Hematopoietic multipotent progenitor cell treated with erythropoietin and hydrocortisone succinate and interleukin-3 and kit ligand, for 15 days (in vitro differentiated cells): Measurements from ENCODE around the gene PDLIM3.

Source experiments
- DNase-seq: peaks from one replicate; pipeline ENCODE4 v3.0.0-alpha.2; 2015; ENCODE audit warnings: low spot score

The PDLIM3 gene

DNA sequence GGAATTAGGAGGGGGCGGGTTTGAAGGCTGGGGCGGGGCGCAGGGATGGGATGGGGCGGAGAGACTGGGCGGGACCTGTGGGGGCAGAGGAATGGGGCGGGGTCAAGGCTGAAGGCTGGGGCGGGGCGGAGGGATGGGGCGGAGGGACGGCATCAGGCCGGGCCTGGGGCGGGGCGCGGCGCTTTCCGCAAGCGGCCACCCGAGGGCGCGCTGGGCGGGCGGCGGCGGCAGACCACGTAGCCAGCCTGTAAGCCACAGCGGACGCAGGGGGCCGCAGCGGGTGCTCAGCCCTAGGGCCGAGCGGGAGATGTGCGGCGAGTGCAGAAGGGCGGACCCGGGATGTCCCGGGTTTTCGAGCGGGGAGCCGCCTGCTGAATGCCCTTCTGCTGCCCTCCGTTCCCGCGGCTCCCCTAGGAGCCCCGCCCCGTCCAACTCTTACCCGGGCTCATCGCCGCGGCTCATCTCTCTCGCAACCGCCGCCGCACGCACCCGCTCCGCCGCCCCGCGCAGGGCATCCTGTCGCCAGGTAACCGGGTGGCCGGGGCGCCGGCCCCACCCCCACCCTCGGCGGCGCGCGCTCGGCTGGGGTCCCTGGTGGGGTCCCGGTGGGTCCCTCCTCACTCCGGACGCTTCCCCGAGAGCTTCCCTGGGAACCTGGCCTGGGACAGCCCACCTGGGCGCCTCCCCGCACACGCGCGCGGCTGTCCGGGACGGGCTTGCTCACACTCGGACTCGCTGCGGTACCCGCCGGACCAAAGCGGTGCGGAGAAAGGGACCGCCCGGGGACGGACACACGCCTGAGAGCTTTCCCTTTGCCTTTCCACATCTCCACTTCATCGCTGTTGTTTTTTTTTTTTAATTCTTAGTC lies 63.8 kb downstream of the PDLIM3 start, which contains the start of gene CCDC110:
TSS of gene CCDC110 (minus strand) at position 499 of the 868 bp plus-strand sequence. CDS start at position 449, 50 bp downstream.
- peak; percentile 93 for DNase-seq

GRCh38 chr4:185470501-185471195 lies 64.7 kb downstream of the PDLIM3 start:
- DNase-seq, result no peak

DNA sequence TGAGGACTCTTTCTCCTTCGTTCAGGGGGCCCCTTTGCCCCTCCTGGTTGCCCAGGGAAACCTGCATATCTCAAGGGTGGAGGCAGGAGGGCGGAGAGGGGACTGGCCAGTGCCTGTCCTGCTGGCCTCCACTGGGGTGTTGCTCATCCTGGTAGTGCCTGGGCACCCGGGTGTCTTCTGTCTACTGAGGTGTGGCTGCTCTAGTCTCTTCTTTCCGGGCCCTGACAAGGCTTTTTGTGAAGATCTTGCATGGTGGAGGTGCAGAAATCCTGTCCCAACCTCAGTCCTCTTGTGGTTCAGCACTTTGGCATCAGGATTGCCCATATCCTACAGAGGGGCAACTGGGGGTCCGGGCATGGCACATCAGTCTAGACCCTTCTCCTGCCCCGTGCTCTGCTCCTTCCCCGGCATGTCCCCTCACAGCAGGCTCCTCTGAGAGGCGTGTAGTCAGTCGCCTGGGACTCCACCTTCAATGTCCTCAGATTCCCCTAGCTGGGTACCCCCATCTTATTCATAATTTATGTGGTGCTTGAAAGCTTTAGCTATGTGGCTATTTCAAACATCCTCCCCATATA lies 65.6 kb downstream of the PDLIM3 start:
- no peak for DNase-seq

- DNase-seq, result no peak
Observed at GRCh38 chr4:185468999-185469398, 66.3 kb downstream of the PDLIM3 start.

DNA sequence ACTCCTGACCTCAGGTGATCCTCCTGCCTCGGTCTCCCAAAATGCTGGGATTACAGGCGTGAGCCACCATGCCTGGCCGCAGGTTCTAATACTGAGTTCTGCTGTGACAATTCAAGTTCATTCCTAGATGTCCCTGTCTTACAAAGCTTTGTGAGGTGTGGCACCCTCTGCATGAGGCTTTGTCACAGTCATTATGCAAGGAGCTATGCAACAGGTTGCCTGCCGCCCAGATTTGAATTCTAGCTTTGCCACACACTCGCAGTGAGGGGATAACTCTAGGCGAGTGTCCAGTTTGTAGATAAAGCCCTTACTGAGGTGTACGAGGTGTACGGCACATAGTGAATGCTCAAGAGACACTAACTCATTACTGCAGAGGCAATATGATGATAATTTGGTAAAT lies 67.3 kb downstream of the PDLIM3 start:
- DNase-seq, result no peak

DNA sequence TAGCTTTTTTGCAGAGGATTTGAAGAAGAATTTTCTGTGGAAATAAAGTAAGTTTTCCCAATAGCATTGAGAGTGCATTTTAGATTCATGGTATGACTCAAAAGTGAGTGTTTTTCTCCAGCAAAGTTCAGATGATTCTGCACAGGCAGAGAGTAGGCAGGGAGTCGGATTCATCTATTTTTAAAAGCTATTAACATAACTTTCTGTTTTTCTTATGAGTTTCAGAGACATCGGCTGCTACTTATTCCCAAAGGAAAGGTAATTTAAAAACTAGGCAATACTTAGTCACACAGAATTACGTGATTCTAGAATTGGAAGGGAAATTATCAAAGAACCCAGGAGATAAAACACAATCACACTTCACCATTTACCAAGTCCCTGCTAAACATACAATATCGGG lies 68.2 kb downstream of the PDLIM3 start:
- no peak for DNase-seq

GRCh38 chr4:185465707-185466106 lies 69.6 kb downstream of the PDLIM3 start:
- no peak for DNase-seq

GRCh38 chr4:185464887-185465286 lies 70.4 kb downstream of the PDLIM3 start:
- no peak for DNase-seq

DNA sequence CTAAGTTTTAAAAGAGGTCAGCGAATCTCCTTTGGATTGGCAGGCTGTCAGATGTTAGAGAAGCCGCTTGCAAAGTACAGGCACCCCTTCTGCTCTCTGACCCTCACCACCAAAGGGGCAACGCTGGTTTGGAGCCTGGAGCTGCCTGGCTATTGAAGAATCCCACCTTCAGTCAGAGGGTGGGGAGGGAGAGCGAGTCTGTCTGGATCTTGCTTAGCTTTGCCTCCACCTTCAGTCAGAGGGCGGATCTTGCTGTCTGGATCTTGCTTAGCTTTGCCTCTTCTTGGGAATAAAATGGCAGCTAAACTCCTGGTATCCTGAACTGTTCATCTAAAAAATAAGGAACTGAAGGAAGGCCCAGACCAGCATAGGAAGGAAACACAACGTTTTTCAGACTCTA lies 71.1 kb downstream of the PDLIM3 start:
- DNase-seq, result no peak

DNA sequence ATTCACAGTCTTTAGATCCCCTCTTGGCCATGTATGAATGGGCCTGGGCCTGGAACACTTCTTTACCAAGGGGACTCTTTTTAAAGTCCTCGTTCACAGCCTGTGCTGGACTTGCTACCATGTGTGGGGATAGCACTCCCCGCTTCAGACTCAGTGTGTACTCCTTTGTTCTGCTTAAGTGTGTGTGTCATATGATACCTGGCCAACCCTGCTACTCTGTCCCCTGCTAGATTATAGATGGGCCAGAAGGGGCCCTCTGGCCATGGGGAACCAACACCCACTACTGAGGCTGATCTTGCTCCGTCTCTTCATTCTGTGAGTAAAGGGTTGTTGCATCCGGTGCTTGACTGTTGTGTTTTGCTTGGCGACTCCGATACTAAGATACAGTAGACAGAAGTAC lies 71.8 kb downstream of the PDLIM3 start:
- no peak for DNase-seq

DNA sequence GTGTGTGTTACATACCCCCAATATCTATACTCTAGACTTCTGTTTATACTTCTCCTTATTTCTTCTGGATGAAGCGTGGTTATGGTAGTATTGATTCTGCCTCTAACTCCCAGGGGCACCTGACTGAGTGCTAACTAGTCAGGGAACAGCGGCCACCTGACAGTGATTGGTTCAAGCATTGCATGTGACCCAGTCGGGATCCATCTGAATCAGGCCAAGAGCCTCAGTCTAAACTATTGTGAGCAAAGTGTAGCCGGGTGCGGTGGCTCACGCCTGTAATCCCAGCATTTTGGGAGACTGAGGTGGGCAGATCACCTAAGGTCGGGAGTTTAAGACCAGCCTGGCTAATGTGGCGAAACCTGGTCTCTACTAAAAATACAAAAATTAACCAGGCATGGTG lies 73.7 kb downstream of the PDLIM3 start:
- DNase-seq, result no peak

DNA sequence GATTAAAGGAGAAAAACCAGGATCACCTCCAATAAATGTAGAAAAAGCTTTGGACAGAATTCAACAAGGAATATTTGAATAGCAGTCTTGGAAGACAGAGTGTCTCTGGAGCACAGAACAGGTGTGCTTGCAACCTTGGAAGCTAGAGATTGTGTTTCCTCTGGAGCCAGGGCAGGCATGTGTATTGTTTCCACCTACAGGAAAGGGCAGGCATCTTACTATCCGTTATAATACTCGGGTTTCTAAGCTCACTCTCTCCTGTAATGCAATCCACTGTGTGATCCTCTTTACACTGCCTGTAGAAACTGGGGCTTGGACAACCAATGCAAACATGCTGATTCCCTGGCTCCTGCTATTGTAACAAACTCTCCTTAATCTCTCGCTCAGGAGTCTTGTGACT lies 78.2 kb downstream of the PDLIM3 start:
- DNase-seq, result no peak

DNA sequence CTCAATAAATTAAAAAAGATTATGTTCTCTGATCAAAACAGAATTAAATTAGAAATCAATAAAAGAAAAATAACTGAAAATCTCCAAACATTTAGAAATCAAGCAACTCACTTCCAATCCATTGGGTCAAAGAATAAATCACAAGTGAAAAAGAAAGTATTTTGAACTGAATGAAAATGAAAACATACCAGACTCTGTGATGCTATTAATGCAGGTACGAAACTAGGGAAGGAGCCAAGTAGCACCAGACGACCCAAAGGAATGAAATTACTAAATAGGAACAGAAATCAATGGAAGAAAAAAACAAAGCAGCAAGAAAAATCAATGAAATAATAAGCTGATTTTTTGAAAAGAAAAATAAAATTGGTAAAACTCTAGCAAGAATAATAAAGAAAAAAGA lies 79.2 kb downstream of the PDLIM3 start:
- DNase-seq, result no peak
